Measurements from ENCODE around the gene MAST2.

MAST2 gene

GRCh38 chr1:45803299-45803780 is at the start of gene MAST2:
TSS of gene MAST2 (plus strand) at chr1:45803612. CDS start at chr1:45803896, 284 bp downstream.
- TF ChIP-seq ZNF274 (IDR thresholded peaks at IDR 0.05; ENCODE audit: low read depth, low read length): no peak
- H3K4me3 ChIP-seq (ENCODE audit: low read length): peak within 1 kb of the TSS; percentile 100

- no peak overlapping the region for H3K4me3 ChIP-seq (ENCODE audit: low read length)
- TF ChIP-seq ZNF274 (IDR thresholded peaks at IDR 0.05; ENCODE audit: low read depth, low read length): no peak
Measured at GRCh38 chr1:45755697-45756096, 47.7 kb upstream of the MAST2 start.

GRCh38 chr1:45762291-45762690 is 41.1 kb upstream of the MAST2 start:
- no peak for TF ChIP-seq ZNF274 (IDR thresholded peaks at IDR 0.05; ENCODE audit: low read depth, low read length)
- no peak overlapping the region for H3K4me3 ChIP-seq (ENCODE audit: low read length)

- TF ChIP-seq ZNF274 (IDR thresholded peaks at IDR 0.05; ENCODE audit: low read depth, low read length): no peak
- no peak overlapping the region for H3K4me3 ChIP-seq (ENCODE audit: low read length)
Measured at GRCh38 chr1:45765999-45766792, 37.2 kb upstream of the MAST2 start.

GRCh38 chr1:45767035-45767434 is 36.4 kb upstream of the MAST2 start:
- H3K4me3 ChIP-seq (ENCODE audit: low read length): no peak overlapping the region
- TF ChIP-seq ZNF274 (IDR thresholded peaks at IDR 0.05; ENCODE audit: low read depth, low read length): no peak

- no peak overlapping the region for H3K4me3 ChIP-seq (ENCODE audit: low read length)
- TF ChIP-seq ZNF274 (IDR thresholded peaks at IDR 0.05; ENCODE audit: low read depth, low read length): no peak
Measured at GRCh38 chr1:45769261-45769932, 34.0 kb upstream of the MAST2 start.

- TF ChIP-seq ZNF274 (IDR thresholded peaks at IDR 0.05; ENCODE audit: low read depth, low read length): no peak
- no peak overlapping the region for H3K4me3 ChIP-seq (ENCODE audit: low read length)
Measured at GRCh38 chr1:45772971-45773370, 30.4 kb upstream of the MAST2 start.

GRCh38 chr1:45775794-45776193 is 27.6 kb upstream of the MAST2 start:
- no peak for TF ChIP-seq ZNF274 (IDR thresholded peaks at IDR 0.05; ENCODE audit: low read depth, low read length)
- no peak overlapping the region for H3K4me3 ChIP-seq (ENCODE audit: low read length)

GRCh38 chr1:45785583-45785982 is 17.8 kb upstream of the MAST2 start:
- no peak for TF ChIP-seq ZNF274 (IDR thresholded peaks at IDR 0.05; ENCODE audit: low read depth, low read length)
- H3K4me3 ChIP-seq (ENCODE audit: low read length): no peak overlapping the region

GRCh38 chr1:45787905-45788304 is 15.5 kb upstream of the MAST2 start:
- TF ChIP-seq ZNF274 (IDR thresholded peaks at IDR 0.05; ENCODE audit: low read depth, low read length): no peak
- no peak overlapping the region for H3K4me3 ChIP-seq (ENCODE audit: low read length)

GRCh38 chr1:45789601-45790000 is 13.8 kb upstream of the MAST2 start:
- H3K4me3 ChIP-seq (ENCODE audit: low read length): no peak overlapping the region
- TF ChIP-seq ZNF274 (IDR thresholded peaks at IDR 0.05; ENCODE audit: low read depth, low read length): no peak

- no peak for TF ChIP-seq ZNF274 (IDR thresholded peaks at IDR 0.05; ENCODE audit: low read depth, low read length)
- H3K4me3 ChIP-seq (ENCODE audit: low read length): no peak overlapping the region
Measured at GRCh38 chr1:45792744-45793143, 10.7 kb upstream of the MAST2 start.

GRCh38 chr1:45793942-45794604 is 9.3 kb upstream of the MAST2 start:
- no peak for TF ChIP-seq ZNF274 (IDR thresholded peaks at IDR 0.05; ENCODE audit: low read depth, low read length)
- H3K4me3 ChIP-seq (ENCODE audit: low read length): no peak overlapping the region

- H3K4me3 ChIP-seq (ENCODE audit: low read length): no peak overlapping the region
- no peak for TF ChIP-seq ZNF274 (IDR thresholded peaks at IDR 0.05; ENCODE audit: low read depth, low read length)
Measured at GRCh38 chr1:45796381-45796780, 7.0 kb upstream of the MAST2 start.

- no peak overlapping the region for H3K4me3 ChIP-seq (ENCODE audit: low read length)
- no peak for TF ChIP-seq ZNF274 (IDR thresholded peaks at IDR 0.05; ENCODE audit: low read depth, low read length)
Measured at GRCh38 chr1:45796946-45797345, 6.5 kb upstream of the MAST2 start.

All from GM08714 (cell line).